C1 segment of cervical spinal cord (tissue), 14 donors: ENCODE measurements around the gene UGT2B15.
"Not testable (repeated sequence)": the region's sequence is repeated elsewhere in the genome, so short reads cannot be mapped to it uniquely, and the experiment has no call there.

Source experiments
- DNase-seq, 14 donors: peaks; one replicate each; lab custom pipeline; 2025; lab: John Stamatoyannopoulos, UW

The UGT2B15 gene

DNA sequence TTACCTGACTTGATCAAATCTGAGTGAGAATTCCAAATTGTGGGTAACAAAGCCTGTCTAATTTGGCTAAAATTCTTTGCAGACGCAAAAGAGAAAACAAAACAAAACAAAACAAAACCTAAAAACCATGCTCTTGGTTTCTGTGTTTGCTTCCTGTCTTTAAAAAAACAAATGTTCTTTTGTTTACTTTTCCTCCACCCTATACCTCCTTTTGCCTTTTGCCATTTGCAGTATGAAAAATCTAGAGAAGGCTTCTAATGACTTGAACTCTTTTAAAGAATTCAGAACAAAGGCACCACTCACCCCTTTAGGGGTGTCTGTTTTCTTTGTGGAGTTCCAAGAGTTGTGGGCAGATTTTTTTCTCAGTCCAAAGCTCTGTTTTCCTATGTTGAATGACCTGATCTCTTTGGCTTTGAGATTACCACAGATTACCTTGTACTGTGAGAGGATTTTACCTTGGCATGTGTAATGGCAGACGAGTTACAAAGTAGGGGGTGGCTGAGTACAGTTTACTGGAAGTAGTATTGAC, 13.9 kb downstream of the UGT2B15 start:
- DNase-seq: not testable (repeated sequence)

DNA sequence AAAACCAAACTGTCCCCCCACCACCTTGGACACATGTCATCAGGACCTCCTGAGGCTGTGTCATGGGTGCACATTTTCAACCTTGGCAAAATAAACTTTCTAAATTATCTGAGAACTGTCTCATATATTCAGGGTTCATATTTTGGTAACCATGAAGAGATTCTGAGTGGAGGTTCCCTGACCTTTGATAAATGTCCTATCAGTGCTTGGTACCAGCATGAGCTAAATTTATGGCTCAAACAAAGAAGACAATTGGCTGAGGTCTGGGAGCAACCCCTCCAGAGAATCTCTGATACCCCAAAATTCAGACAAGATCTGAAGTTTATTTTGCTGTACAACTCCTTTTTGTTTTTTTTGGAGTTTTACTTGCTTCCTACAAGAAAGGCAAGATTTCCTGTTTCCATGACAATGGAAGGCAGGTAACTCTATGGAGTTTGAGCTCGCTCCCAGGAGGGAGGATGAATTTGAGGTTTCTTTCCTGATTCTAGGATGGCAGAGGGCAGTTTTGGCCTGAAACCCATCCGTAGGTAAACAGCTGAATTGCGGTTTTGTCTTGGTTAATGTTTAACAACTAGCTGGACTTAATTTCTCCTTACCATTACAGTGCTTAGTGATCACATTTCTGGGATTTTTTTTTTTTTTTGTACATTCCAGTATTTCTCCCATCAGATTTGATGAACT, 14.5 kb downstream of the UGT2B15 start:
- DNase-seq: no peak

DNA sequence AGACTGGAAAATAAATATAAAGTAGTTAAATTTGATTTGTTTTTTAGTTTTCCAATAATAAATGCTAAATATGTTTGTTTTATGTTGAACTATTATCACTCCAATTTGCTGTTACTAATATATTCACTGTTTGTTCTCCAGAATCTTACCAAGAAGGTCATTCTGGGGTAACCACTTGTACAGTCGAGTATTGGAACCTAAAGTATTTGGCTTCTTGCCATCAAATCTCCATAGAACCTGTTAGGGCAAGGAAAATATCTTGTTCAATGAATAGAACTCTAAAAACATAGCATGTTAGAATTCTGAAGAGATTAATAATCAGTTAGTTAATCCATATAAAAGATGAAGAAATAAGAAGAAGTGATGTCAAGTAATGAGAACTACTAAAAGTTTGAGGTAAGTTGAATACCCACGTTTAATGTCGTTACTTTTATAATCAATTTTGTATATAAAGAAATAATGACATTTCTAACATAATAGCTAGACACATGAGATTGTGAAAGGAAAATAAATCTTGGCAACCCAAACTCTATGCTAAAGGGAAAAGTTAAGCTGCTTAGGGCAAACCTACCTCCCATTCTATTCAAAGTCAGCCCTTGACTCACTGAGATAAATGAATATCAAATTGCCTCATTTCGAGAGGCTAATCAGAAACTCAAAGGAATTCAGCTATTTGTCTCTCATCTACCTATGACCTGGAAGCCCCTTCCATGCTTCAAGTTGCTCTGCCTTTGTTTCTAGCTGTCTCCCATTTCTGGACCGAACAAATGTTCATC, 15.3 kb downstream of the UGT2B15 start:
- DNase-seq: no peak

DNA sequence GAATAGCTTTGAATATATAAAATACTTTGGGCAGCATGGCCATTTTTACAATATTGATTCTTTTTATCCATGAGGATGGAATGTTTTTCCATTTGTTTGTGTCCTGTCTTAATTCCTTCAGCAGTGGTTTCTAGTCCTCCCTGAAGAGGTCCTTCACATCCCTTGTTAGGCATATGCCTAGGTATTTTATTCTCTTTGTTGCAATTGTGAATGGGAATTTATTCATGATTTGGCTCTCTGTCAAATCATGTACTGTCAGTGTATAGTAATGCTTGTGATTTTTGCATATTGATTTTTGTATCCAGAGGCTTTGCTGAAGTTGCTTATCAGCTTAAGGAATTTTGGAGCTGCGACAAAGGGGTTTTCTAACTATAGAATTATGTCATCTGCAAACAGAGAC, 18.5 kb downstream of the UGT2B15 start:
- no peak for DNase-seq

DNA sequence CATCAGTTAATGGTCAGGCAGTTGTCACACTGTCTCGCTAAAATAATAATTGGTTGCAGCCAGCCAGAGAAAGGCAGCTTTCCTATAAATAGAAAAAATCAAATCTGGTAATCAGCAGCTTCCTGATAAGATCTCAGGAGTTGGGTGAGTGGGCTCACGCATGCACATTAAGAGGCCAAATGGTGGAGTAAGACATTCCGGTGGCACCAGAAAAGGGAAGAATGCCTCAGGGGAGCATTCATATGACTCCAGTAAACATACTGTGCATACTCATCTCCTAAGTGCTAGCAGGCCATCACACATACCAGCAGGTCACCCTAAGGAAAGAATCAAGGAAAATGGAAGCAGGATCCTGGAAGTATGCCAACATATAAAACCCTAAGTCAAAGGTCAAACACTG, 40.1 kb downstream of the UGT2B15 start:
- DNase-seq: no peak

DNA sequence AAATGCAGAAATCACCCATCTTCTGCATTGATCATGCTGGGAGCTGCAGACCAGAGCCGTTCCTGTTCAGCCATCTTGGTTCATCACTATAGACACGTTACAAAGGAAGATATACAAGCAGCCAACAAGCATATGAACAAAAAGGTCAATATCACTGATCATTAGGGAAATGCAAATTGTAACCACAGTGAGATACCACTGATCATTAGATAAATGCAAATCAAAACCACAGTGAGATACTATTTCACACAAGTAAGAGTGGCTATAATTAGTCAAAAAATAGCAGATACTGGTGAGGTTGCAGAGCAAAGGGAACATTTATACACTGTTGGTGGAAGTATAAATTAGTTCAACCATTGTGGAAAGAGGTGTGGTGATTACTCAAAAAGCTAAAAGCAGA, 47.7 kb downstream of the UGT2B15 start:
- DNase-seq: not testable (repeated sequence)

DNA sequence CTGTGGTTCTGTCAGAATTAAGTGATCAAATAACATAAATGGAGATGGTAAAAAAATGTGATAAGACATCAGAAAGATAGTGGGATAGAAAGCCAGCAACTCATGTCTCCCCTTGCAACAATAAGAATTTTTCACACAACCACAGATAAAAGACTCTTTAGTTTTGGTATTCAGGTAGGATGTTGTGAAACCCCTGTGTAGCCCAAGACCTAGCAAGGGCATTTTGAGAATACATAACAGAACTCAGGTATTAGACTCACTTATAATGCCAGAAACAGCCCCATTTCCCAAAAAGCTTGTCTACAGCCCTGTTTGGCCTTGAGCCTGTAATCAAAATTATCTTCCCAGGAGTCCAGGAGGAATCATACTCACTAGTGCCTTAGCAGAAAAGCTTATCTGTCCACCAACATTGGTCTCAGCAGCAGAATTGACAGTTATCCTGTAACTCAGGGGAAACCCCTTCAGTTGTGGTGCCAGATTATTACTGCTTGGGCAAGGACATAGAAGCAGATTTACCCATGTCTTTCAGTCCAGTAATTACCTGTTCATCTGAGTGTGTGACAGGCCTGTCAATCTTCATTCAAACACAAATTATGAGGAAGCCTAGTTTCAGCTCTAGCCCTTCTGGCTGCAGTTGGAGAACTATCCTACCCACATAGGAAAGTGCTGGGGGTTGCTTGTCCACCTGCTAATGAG, 53.3 kb downstream of the UGT2B15 start:
- DNase-seq: no peak

DNA sequence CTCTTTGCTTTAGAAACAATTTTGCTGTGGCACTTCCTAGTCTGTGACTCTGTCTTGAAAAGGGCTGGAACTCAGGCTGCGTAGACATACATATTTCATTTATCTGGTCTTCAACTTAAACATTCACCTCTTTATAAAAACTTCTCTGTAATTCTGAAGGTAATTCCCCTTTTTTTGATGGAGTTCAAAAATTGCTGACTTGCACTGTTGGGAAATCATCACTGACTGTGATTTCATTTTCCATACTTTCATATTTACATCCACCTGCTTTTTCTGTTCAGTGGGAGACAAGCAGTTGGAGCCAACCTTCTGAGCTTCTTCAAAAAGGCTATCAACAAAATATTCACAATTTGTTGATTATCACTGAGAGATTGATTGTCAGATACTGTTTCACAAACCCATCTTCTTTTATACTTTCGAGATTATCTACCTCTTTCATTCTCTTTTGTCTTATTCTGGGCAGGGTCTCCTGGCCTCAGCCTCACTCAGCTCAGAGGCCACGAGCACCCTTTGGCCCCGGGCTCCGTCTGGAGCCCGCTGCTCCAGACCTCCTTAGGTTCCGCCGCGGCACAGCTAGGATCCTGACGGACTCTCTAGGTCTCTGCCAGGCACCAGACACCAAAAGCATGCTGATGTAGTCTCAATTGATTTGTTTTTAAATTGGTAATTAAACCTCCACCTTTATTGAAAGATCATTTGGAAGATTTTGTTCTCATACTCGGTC, 54.6 kb downstream of the UGT2B15 start:
- DNase-seq: no peak

DNA sequence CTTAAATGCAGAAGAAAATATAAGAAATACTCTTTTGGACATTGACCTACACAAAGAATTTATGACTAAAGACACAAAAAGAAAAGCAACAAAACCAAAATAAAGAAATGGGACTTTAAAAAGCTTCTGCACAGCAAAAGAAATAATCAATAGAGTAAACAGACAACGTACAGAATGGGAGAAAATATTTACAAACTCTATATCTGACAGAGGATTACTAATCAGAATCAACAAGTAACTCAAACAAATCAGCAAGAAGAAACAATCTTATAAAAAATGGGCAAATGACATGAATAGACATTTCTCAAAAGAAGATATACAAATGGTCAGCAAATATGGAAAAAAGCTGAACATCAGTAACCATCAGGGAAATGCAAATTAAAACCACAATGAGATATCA, 56.7 kb downstream of the UGT2B15 start:
- DNase-seq: no peak

DNA sequence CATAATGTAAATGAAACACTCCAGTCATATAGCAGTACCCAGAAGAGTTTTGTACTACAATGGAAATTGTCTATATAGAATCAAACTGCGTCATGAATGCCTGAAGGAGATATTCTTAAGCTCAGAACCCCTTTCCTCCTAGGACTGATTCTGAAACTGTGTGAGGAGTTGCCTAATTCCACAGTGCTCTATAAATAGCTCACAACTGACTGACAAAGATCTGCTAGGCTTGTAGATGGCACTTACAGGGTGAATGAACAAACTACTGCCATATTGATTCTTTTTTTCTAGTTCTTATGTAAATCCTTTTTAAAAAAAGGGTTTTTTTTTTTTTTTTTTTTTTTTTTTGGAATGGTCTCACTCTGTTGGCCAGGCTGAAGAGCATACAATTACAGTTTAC, 64.2 kb downstream of the UGT2B15 start:
- DNase-seq: no peak

DNA sequence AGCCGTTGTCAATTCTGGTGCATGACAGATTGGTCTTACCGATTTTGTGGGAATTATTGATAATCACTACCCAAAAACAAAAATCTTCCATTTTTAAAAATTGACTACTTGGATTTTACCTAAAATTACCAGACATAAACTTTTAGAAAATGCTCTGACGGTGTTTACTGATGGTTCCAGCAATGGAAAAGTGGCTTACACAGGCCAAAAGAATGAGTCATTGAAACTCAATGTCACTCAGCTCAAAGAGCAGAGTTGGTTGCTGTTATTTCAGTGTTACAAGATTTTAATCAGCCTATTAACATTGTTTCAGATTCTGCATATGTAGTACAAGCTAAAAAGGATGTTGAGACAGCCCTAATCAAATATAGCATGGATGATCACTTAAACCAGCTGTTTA, 71.3 kb downstream of the UGT2B15 start:
- no peak for DNase-seq

DNA sequence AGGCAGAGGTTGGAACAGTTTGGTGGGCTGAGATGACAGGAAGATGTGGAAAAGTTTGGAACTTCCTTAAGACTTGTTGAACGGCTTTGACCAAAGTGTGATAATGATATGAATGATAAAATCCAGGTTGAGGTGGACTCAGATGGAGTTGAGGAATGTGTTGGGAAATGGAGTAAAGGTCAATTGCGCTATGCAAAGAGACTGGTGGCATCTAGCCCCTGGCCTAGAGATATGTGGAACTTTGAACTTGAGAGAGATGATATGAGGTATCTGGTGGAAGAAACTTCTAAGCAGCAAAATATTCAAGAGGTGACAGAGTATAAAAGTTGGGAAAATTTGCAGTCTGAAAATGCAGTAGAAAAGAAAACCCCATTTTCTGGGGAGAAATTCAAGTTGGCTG, 73.0 kb downstream of the UGT2B15 start:
- DNase-seq: no peak
